ENCODE results near the gene GCNT4.

GCNT4 gene

GRCh38 chr5:75053304-75054133, 1.2 kb upstream of the GCNT4 start:
- DNase-seq (ENCODE audit: low read depth, low spot score): peak; percentile 74

GRCh38 chr5:75053054-75053303, 621 bp upstream of the GCNT4 start:
- no peak for DNase-seq (ENCODE audit: low read depth, low spot score)
- H3K27ac ChIP-seq: peak overlapping the region; percentile 84

More at GRCh38 chr5:75053304-75054133, 1.2 kb upstream of the GCNT4 start:
- peak overlapping the region; percentile 84 for H3K27ac ChIP-seq

- DNase-seq (ENCODE audit: low read depth, low spot score): no peak
- no peak overlapping the region for H3K27ac ChIP-seq
Measured at GRCh38 chr5:75051217-75051751, 1.1 kb downstream of the GCNT4 start.

- DNase-seq (ENCODE audit: low read depth, low spot score): no peak
- H3K27ac ChIP-seq: no peak overlapping the region
Measured at GRCh38 chr5:75050415-75050814, 1.9 kb downstream of the GCNT4 start.

- H3K27ac ChIP-seq: no peak overlapping the region
- DNase-seq (ENCODE audit: low read depth, low spot score): no peak
Measured at GRCh38 chr5:75049456-75050351, 2.7 kb downstream of the GCNT4 start.

GRCh38 chr5:75048457-75048953, 3.9 kb downstream of the GCNT4 start:
- H3K27ac ChIP-seq: no peak overlapping the region
- DNase-seq (ENCODE audit: low read depth, low spot score): no peak

- H3K27ac ChIP-seq: peak overlapping the region; percentile 76
- no peak for DNase-seq (ENCODE audit: low read depth, low spot score)
Measured at GRCh38 chr5:75047356-75047755, 5.0 kb downstream of the GCNT4 start.

- DNase-seq (ENCODE audit: low read depth, low spot score): no peak
- peak overlapping the region; percentile 76 for H3K27ac ChIP-seq
Measured at GRCh38 chr5:75046366-75047142, 5.8 kb downstream of the GCNT4 start.

- no peak for DNase-seq (ENCODE audit: low read depth, low spot score)
- no peak overlapping the region for H3K27ac ChIP-seq
Measured at GRCh38 chr5:75045071-75045470, 7.3 kb downstream of the GCNT4 start.

- DNase-seq (ENCODE audit: low read depth, low spot score): no peak
- peak overlapping the region; percentile 18 for H3K27ac ChIP-seq
Measured at GRCh38 chr5:75044406-75044805, 8.0 kb downstream of the GCNT4 start.

GRCh38 chr5:75043633-75044264, 8.6 kb downstream of the GCNT4 start:
- DNase-seq (ENCODE audit: low read depth, low spot score): no peak
- H3K27ac ChIP-seq: peak overlapping the region; percentile 18

- no peak for DNase-seq (ENCODE audit: low read depth, low spot score)
- no peak overlapping the region for H3K27ac ChIP-seq
Measured at GRCh38 chr5:75042522-75042921, 9.8 kb downstream of the GCNT4 start.

GRCh38 chr5:75040973-75041372, 11.4 kb downstream of the GCNT4 start:
- no peak overlapping the region for H3K27ac ChIP-seq
- DNase-seq (ENCODE audit: low read depth, low spot score): no peak

GRCh38 chr5:75037106-75037505, 15.3 kb downstream of the GCNT4 start:
- peak overlapping the region; percentile 87 for H3K27ac ChIP-seq
- peak; percentile 99 for DNase-seq (ENCODE audit: low read depth, low spot score)

- H3K27ac ChIP-seq: no peak overlapping the region
- peak; percentile 51 for DNase-seq (ENCODE audit: low read depth, low spot score)
Measured at GRCh38 chr5:75034137-75034739, 18.1 kb downstream of the GCNT4 start.

GRCh38 chr5:75031366-75031765, 21.0 kb downstream of the GCNT4 start:
- DNase-seq (ENCODE audit: low read depth, low spot score): no peak
- H3K27ac ChIP-seq: no peak overlapping the region

GRCh38 chr5:75028090-75028489, 24.3 kb downstream of the GCNT4 start:
- no peak overlapping the region for H3K27ac ChIP-seq
- no peak for DNase-seq (ENCODE audit: low read depth, low spot score)

GRCh38 chr5:75023368-75024159, 28.8 kb downstream of the GCNT4 start:
- DNase-seq (ENCODE audit: low read depth, low spot score): no peak
- H3K27ac ChIP-seq: no peak overlapping the region

GRCh38 chr5:75021800-75022199, 30.6 kb downstream of the GCNT4 start:
- no peak for DNase-seq (ENCODE audit: low read depth, low spot score)
- no peak overlapping the region for H3K27ac ChIP-seq

Measured in epithelial cell of prostate (primary cell).